K562 (cell line): ENCODE results near the gene MYOG. TPM values are rescaled to one million over a fixed set of nuclear protein-coding genes. Genes with fewer than 3 reads are reported as not detected.

Experiments
- BCLAF1 ChIP-seq, 2 experiments: fragments of 450-650 bp in 1 of 2; IDR thresholded peaks; 2 replicates each; pipeline ENCODE4 v1.6.1; 2011 to 2017; ENCODE audit warnings: low read depth in 2 of 2, antibody characterized with exemption in 1 of 2, borderline replicate concordance in 1 of 2, low read length in 1 of 2, mild to moderate bottlenecking in 1 of 2, mixed read lengths in 1 of 2; ENCODE audit not compliant: control insufficient read depth in 1 of 2
- CEBPB ChIP-seq: fragments of 450-650 bp; IDR thresholded peaks from 2 replicates; pipeline ENCODE4 v1.6.1; 2016; ENCODE audit warnings: missing genetic modification characterization, missing compliant biosample characterization
- CHAMP1 ChIP-seq: fragments of 450-650 bp; IDR thresholded peaks from 2 replicates; pipeline ENCODE4 v1.6.1; 2016; ENCODE audit warnings: mild to moderate bottlenecking
- ETV5 ChIP-seq: sonication (generic); formaldehyde crosslinking; IDR thresholded peaks from 2 replicates; pipeline ENCODE4 v1.4.0; 2020; ENCODE audit warnings: low read depth, mild to moderate bottlenecking, missing genetic modification reagents
- EWSR1 ChIP-seq: fragments of 450-650 bp; IDR thresholded peaks from 2 replicates; pipeline ENCODE4 v1.6.1; 2018; ENCODE audit warnings: borderline replicate concordance, mild to moderate bottlenecking, low read depth, moderate library complexity; ENCODE audit not compliant: partially characterized antibody
- FOXA1 ChIP-seq: fragments of 450-650 bp; IDR thresholded peaks from 2 replicates; pipeline ENCODE4 v1.6.1; 2016; ENCODE audit warnings: mild to moderate bottlenecking, borderline replicate concordance
- FOXJ2 ChIP-seq: fragments of 200-800 bp; sonication (Bioruptor generic); IDR thresholded peaks from 2 replicates; pipeline ENCODE4 v1.6.1; 2016; ENCODE audit warnings: missing genetic modification characterization, missing compliant biosample characterization
- FUS ChIP-seq: fragments of 200-400 bp; formaldehyde crosslinking; optimal IDR thresholded peaks from 2 replicates; pipeline ENCODE3; 2017; ENCODE audit warnings: low read depth, low read length
- GABPA ChIP-seq: fragments of 200-800 bp; sonication (Bioruptor generic); conservative IDR thresholded peaks from 2 replicates; pipeline ENCODE4 v1.6.1; 2016; ENCODE audit warnings: low read depth, missing genetic modification characterization, missing compliant biosample characterization
- MAFG ChIP-seq: fragments of 450-650 bp; conservative IDR thresholded peaks from 2 replicates; pipeline ENCODE4 v1.6.1; 2016; ENCODE audit warnings: missing genetic modification characterization, missing compliant biosample characterization
- MYNN ChIP-seq, 2 experiments: sonication (generic); formaldehyde crosslinking in 1 of 2; IDR thresholded peaks; 2 replicates each; pipeline versions ENCODE4 v1.5.0 to v1.6.1; 2016 to 2020; ENCODE audit warnings: antibody characterized with exemption in 1 of 2, missing genetic modification reagents in 1 of 2
- NBN ChIP-seq: fragments of 450-650 bp; IDR thresholded peaks from 2 replicates; pipeline ENCODE4 v1.6.1; 2016; ENCODE audit warnings: low read depth, mild to moderate bottlenecking
- NR4A1 ChIP-seq, 2 experiments: fragments of 250-450 bp in 1 of 2; fragments of 450-650 bp in 1 of 2; sonication (Bioruptor Pico) in 1 of 2; IDR thresholded peaks; 2 replicates each; pipeline versions ENCODE4 v1.4.0 to v1.6.1; 2016 to 2020; ENCODE audit warnings: mild to moderate bottlenecking in 2 of 2, missing compliant biosample characterization in 1 of 2, missing genetic modification characterization in 1 of 2, moderate library complexity in 1 of 2
- NRF1 ChIP-seq, 2 experiments: fragments of 450-650 bp; IDR thresholded peaks in 1 of 2; conservative IDR thresholded peaks in 1 of 2; 2 replicates each; pipeline ENCODE4 v1.6.1; 2014; ENCODE audit warnings: mild to moderate bottlenecking in 2 of 2
- PYGO2 ChIP-seq: fragments of 450-650 bp; IDR thresholded peaks from 2 replicates; pipeline ENCODE4 v1.6.1; 2016; ENCODE audit warnings: mild to moderate bottlenecking, missing genetic modification characterization, moderate library complexity, missing compliant biosample characterization
- RAD21 ChIP-seq, 2 experiments: fragments of 250-450 bp in 1 of 2; fragments of 450-650 bp in 1 of 2; sonication (Bioruptor Pico) in 1 of 2; formaldehyde crosslinking in 1 of 2; IDR thresholded peaks in 1 of 2; conservative IDR thresholded peaks in 1 of 2; 2 replicates each; pipeline versions ENCODE4 v1.4.0 to v1.8.0; 2020 to 2022; ENCODE audit warnings: mild to moderate bottlenecking in 2 of 2, moderate library complexity in 1 of 2
- RBFOX2 ChIP-seq: fragments of 200-400 bp; formaldehyde crosslinking; IDR thresholded peaks from 2 replicates; pipeline ENCODE4 v1.6.1; 2017; ENCODE audit warnings: low read depth, mild to moderate bottlenecking, low read length, moderate library complexity
- SP1 ChIP-seq: sonication (generic); formaldehyde crosslinking; IDR thresholded peaks from 2 replicates; pipeline ENCODE4 v1.8.1; 2022; ENCODE audit warnings: mild to moderate bottlenecking, missing genetic modification reagents
- TGIF2 ChIP-seq: sonication (generic); formaldehyde crosslinking; IDR thresholded peaks from 2 replicates; pipeline ENCODE4 v1.8.1; 2022; ENCODE audit warnings: mild to moderate bottlenecking, missing genetic modification reagents, moderate library complexity
- TRIM24 ChIP-seq, 2 experiments: fragments of 450-650 bp; IDR thresholded peaks; 2 replicates each; pipeline ENCODE4 v1.6.1; 2016
- ZEB2 ChIP-seq: fragments of 450-650 bp; IDR thresholded peaks from 2 replicates; pipeline ENCODE4 v1.6.1; 2016
- ZKSCAN3 ChIP-seq: fragments of 250-450 bp; sonication (Bioruptor Pico); IDR thresholded peaks from 2 replicates; pipeline ENCODE4 v1.4.0; 2020
- ZNF311 ChIP-seq: fragments of 250-450 bp; sonication (Bioruptor Pico); IDR thresholded peaks from 2 replicates; pipeline ENCODE4 v1.4.0; 2020; ENCODE audit warnings: mild to moderate bottlenecking, moderate library complexity
- ZNF316 ChIP-seq: fragments of 450-650 bp; IDR thresholded peaks from 2 replicates; pipeline ENCODE4 v1.6.1; 2016
- ZNF507 ChIP-seq: conservative IDR thresholded peaks from 2 replicates; pipeline ENCODE4 v1.6.1; 2017; ENCODE audit warnings: missing genetic modification characterization, missing compliant biosample characterization
- polyA plus RNA-seq, 8 experiments: library from polyadenylated mRNA; depleted of rRNA in 4 of 8; stranded (reverse) in 5 of 8; unstranded in 3 of 8; fragments of >200 nt; fragmentation: Nextera tagmentation in 2 of 8; fragmentation: Illumina TruSeq in 1 of 8; extraction: Ambion mirVana in 2 of 8; extraction: Trizol in 1 of 8; gene quantifications; 2 replicates each; pipeline versions ENCODE4 v1.2.1 to v1.2.3, GENCODE V29; 2011 to 2014; ENCODE audit warnings: inconsistent platforms in 1 of 8, missing spikeins in 1 of 8
- total RNA-seq, 7 experiments: library from RNA; depleted of rRNA in 6 of 7; stranded (reverse); fragments of >200 nt in 6 of 7; fragmentation: Illumina TruSeq in 2 of 7; extraction: Trizol in 2 of 7; gene quantifications; 2 replicates each; pipeline versions ENCODE4 v1.2.1 to v1.2.3, GENCODE V29; 2011 to 2021; ENCODE audit warnings: low replicate concordance in 1 of 7

MYOG gene
- total and polyA plus RNA-seq, 9 of the 15 experiments (the other 6 are each of a cell fraction or from before 2014, with no cell fraction given), result not detected

GRCh38 chr1:203104789-203105390 lies 19.1 kb upstream of the MYOG start (continued):
- no peak for TF ChIP-seq BCLAF1 (IDR thresholded peaks at IDR 0.05; ENCODE audit: borderline replicate concordance in 1 of 2, control insufficient read depth in 1 of 2, low read depth in 2 of 2, low read length in 1 of 2)
- no peak for TF ChIP-seq ZNF507
- TF ChIP-seq RAD21 (CRISPR knock-in tag; conservative IDR thresholded peaks at IDR 0.05 in 1 of 2, IDR thresholded peaks at IDR 0.05 in 1 of 2), result no peak
- no peak for TF ChIP-seq FUS
- no peak for TF ChIP-seq PYGO2 (tag)
- peak; percentile 86 for TF ChIP-seq ZNF316
- TF ChIP-seq TGIF2 (CRISPR knock-in tag), result no peak
- no peak for TF ChIP-seq EWSR1
- TF ChIP-seq TRIM24 (IDR thresholded peaks at IDR 0.05), result peak in 1 of 2 experiments; percentile 64; a peak in 1 of 4 replicates
- peak; percentile 67 for TF ChIP-seq MAFG (tag)
- TF ChIP-seq FOXJ2 (tag), result no peak
- no peak for TF ChIP-seq SP1 (CRISPR knock-in tag)
- no peak for TF ChIP-seq ZKSCAN3 (CRISPR knock-in tag)
- no peak for TF ChIP-seq RBFOX2
- TF ChIP-seq NR4A1 (CRISPR knock-in tag; IDR thresholded peaks at IDR 0.05), result no peak
- TF ChIP-seq NR4A1 (tag; IDR thresholded peaks at IDR 0.05), result no peak
- no peak for TF ChIP-seq FOXA1
- TF ChIP-seq MYNN (IDR thresholded peaks at IDR 0.05), result no peak
- no peak for TF ChIP-seq MYNN (CRISPR knock-in tag; IDR thresholded peaks at IDR 0.05)
- no peak for TF ChIP-seq ZEB2
- no peak for TF ChIP-seq NBN
- no peak for TF ChIP-seq ZNF311 (CRISPR knock-in tag)
- TF ChIP-seq ETV5, result no peak
- peak; percentile 23; the same call in 1 of the 2 replicates for TF ChIP-seq CEBPB (tag)
- TF ChIP-seq GABPA, result no peak
- TF ChIP-seq NRF1 (conservative IDR thresholded peaks at IDR 0.05 in 1 of 2, IDR thresholded peaks at IDR 0.05 in 1 of 2), result no peak
- TF ChIP-seq CHAMP1, result no peak
